ENCODE data around the gene MTHFD1. TPM values are rescaled to one million over a fixed set of nuclear protein-coding genes. Genes with fewer than 3 reads are reported as not detected.
A peak's percentile ranks its signal among the peaks of the same experiment; 100 is the strongest.

The MTHFD1 gene
- polyA plus RNA-seq, 1 of the 3 experiments (the other 2 are of a cell fraction), result 31.0 TPM

DNA sequence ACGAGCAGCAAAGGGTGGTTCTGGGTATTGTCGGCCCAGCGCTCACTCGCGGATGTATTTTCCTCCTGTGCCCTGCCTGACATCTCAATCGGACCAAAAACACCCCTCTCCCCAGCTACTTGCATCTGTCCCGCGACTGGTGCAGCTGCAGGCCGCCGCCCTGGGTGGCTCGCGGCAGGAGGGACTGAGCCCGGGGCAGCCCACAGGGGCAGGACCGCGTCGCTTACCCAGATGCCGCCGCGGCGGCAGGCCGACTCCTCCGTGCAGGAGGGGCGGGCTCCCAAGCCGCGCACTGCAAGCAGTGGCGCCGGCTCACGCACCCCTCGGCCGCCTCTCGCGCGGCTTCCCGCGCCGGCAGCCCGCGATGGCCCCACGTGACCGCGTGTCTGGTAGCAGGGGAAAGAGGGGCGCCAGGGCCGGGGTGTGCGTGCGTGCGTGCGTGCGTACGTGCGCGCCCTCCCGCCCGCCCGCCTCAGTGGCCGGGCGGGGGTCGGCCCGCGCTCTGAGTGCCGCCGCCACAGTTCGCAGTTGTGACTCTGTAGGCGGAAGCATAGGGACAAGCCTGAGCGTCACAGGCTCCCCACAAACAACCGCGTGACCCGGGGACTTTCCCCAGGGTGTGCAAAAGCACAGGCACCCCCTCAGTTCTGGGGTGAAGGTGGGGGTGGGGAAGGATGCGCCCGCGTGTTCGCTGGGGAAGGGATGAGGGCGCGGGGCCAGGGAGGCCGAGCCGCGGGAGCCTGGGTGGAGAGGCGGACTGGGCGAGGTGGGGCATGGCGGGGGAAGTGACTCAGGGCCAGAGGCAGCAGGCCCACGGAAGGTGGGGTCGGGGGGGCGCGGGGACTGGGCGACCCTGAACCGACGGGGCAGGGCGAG is 115.5 kb downstream of the MTHFD1 start, which contains the start of gene ZBTB25:
Gene ZBTB25 (minus strand): TSS at position 405 of the 876 bp plus-strand sequence. CDS start 13,305 bp downstream, outside the sequence.
- peaks cover 26% of the 10 kb centered on the region for H3F3A ChIP-seq (replicated peaks; ENCODE audit: insufficient read depth)
- H3K9me3 ChIP-seq, result no peaks in the 10 kb centered on the region
- H3K36me3 ChIP-seq (replicated peaks in 1 of 2; ENCODE audit: control insufficient read depth in 1 of 2, insufficient read depth in 2 of 2, low read length in 1 of 2), result peaks cover 0 to 6% of the 10 kb centered on the region in 2 experiments
- peak; percentile 90 for DNase-seq
- TF ChIP-seq TCF12 (IDR thresholded peaks at IDR 0.05) (no peak), SIN3A (IDR thresholded peaks at IDR 0.05; ENCODE audit: borderline replicate concordance, low read depth, low read length) (peak; percentile 68; the same call in 1 of the 2 replicates), CHD2 (IDR thresholded peaks at IDR 0.05; ENCODE audit: low read length, partially characterized antibody) (peak; percentile 98), POLR2AphosphoS5 (IDR thresholded peaks at IDR 0.05; ENCODE audit: low read depth, low read length) (0 out of 2 replicates have a peak, but pooled peaks have one; percentile 18), NRF1 (IDR thresholded peaks at IDR 0.05; ENCODE audit: low read depth, low read length) (peak; percentile 61), MXI1 (IDR thresholded peaks at IDR 0.05; ENCODE audit: low read depth, low read length) (peak; percentile 76), SMC3 (IDR thresholded peaks at IDR 0.05; ENCODE audit: low read depth, low read length) (no peak), USF1 (IDR thresholded peaks at IDR 0.05; ENCODE audit: borderline replicate concordance, low read depth) (peak; percentile 94), MEF2A (IDR thresholded peaks at IDR 0.05; ENCODE audit: borderline replicate concordance, low read depth) (no peak), MAX (IDR thresholded peaks at IDR 0.05; ENCODE audit: low read depth) (peak; percentile 73), GABPA (IDR thresholded peaks at IDR 0.05; ENCODE audit: low read depth) (no peak), TAF1 (IDR thresholded peaks at IDR 0.05; ENCODE audit: borderline replicate concordance, low read depth, low read length) (peak; percentile 58; the same call in 1 of the 2 replicates)
- TF ChIP-seq, protein P1, sequence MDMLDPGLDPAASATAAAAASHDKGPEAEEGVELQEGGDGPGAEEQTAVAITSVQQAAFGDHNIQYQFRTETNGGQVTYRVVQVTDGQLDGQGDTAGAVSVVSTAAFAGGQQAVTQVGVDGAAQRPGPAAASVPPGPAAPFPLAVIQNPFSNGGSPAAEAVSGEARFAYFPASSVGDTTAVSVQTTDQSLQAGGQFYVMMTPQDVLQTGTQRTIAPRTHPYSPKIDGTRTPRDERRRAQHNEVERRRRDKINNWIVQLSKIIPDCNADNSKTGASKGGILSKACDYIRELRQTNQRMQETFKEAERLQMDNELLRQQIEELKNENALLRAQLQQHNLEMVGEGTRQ (IDR thresholded peaks at IDR 0.05; ENCODE audit: borderline replicate concordance, low read depth, low read length), result peak; percentile 74
- TF ChIP-seq, protein P2, sequence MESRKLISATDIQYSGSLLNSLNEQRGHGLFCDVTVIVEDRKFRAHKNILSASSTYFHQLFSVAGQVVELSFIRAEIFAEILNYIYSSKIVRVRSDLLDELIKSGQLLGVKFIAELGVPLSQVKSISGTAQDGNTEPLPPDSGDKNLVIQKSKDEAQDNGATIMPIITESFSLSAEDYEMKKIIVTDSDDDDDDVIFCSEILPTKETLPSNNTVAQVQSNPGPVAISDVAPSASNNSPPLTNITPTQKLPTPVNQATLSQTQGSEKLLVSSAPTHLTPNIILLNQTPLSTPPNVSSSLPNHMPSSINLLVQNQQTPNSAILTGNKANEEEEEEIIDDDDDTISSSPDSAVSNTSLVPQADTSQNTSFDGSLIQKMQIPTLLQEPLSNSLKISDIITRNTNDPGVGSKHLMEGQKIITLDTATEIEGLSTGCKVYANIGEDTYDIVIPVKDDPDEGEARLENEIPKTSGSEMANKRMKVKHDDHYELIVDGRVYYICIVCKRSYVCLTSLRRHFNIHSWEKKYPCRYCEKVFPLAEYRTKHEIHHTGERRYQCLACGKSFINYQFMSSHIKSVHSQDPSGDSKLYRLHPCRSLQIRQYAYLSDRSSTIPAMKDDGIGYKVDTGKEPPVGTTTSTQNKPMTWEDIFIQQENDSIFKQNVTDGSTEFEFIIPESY (IDR thresholded peaks at IDR 0.05; ENCODE audit: borderline replicate concordance, low read depth), result peak; percentile 92
- H3K79me2 ChIP-seq (ENCODE audit: insufficient read depth), result peaks cover 89% of the 10 kb centered on the region
- ChIA-PET CTCF (interaction anchor here (1.1 to 5.6 kb wide), 6 partner anchors 19 to 160 kb away, joined by 3 to 20 read pairs (median 6); no protein-coding TSS in a partner anchor), POLR2A (interaction anchor here (1.1 to 2.3 kb wide), 4 partner anchors 14 to 165 kb away, joined by 3 to 7 read pairs (median 6); partner anchors contain the start of gene HSPA2)
- H3K27ac ChIP-seq (ENCODE audit: low read depth in 2 of 2, low read length in 1 of 2), result peak within 1 kb of the TSS; percentile 95 to 99
- no peaks in the 10 kb centered on the region for H3K9me2 ChIP-seq
- peaks cover 35% of the 10 kb centered on the region for H4K20me1 ChIP-seq (ENCODE audit: insufficient read depth)
- H3K9ac ChIP-seq, result peak within 1 kb of the TSS; percentile 97
- 0% methylated on average over 28 of the region's 87 CpGs for WGBS (ENCODE audit: low lambda C conversion rate)
- H3K4me3 ChIP-seq (ENCODE audit: low read depth in 2 of 2, low read length in 1 of 2), result peak within 1 kb of the TSS; percentile 92
- peak within 1 kb of the TSS; percentile 87 for H2AFZ ChIP-seq (ENCODE audit: low read depth)
- peak within 1 kb of the TSS; percentile 98 for H3K4me2 ChIP-seq
- H3K27me3 ChIP-seq (ENCODE audit: insufficient read depth), result no peaks in the 10 kb centered on the region
- H3K4me1 ChIP-seq (ENCODE audit: control insufficient read depth in 1 of 2, insufficient read depth in 2 of 2, low read depth in 1 of 2, low read length in 1 of 2), result peaks cover 34 to 37% of the 10 kb centered on the region in 2 experiments

Data from SK-N-SH (cell line).